OCI-LY7 (cell line): Measurements from ENCODE around the gene FOXP1. TPM values are rescaled to one million over a fixed set of nuclear protein-coding genes. Genes with fewer than 3 reads are reported as not detected.

Experiments used
- BruUV-seq: library from RNA; stranded (reverse); fragments of 400-500 nt; replicated peaks from 2 replicates; lab custom pipeline; 2021; lab: Mats Ljungman, UMichigan
- CTCF ChIA-PET: fragments of 300-600 bp; sonication (Branson Sonifier 250); formaldehyde crosslinking; loops from one replicate; lab custom pipeline; 2022; ENCODE audit warnings: antibody characterized with exemption; ENCODE audit not compliant: unreplicated experiment; lab: Charles Lee
- POLR2A ChIA-PET: fragments of 300-600 bp; sonication (Branson Sonifier 250); formaldehyde crosslinking; loops from one replicate; lab custom pipeline; 2022; ENCODE audit warnings: antibody characterized with exemption; lab: Charles Lee
- DNase-seq: peaks from one replicate; pipeline ENCODE4 v3.0.0-alpha.2; 2015; ENCODE audit warnings: low spot score
- H2AFZ ChIP-seq: fragments of 200-600 bp; sonication (generic), shearing (Covaris generic); 2 replicates; pipeline ENCODE4 v1.6.1; 2014; ENCODE audit warnings: mild to moderate bottlenecking, antibody characterized with exemption, low read length, moderate library complexity
- H3K27ac ChIP-seq: fragments of 200-600 bp; sonication (generic); 2 replicates; pipeline ENCODE4 v1.5.1; 2014; ENCODE audit warnings: mixed run types, low read depth, mild to moderate bottlenecking, moderate library complexity, low read length, inconsistent platforms; ENCODE audit not compliant: poor library complexity, severe bottlenecking
- H3K36me3 ChIP-seq: fragments of 200-600 bp; sonication (generic); 2 replicates; pipeline ENCODE4 v1.6.1; 2014; ENCODE audit warnings: mild to moderate bottlenecking, antibody characterized with exemption, low read length, moderate library complexity, mixed read lengths; ENCODE audit not compliant: insufficient read depth
- H3K4me1 ChIP-seq: fragments of 200-600 bp; sonication (generic); 2 replicates; pipeline ENCODE4 v1.5.1; 2014; ENCODE audit warnings: mild to moderate bottlenecking, low read length; ENCODE audit not compliant: insufficient read depth, poor library complexity, severe bottlenecking
- H3K4me2 ChIP-seq: fragments of 200-600 bp; sonication (generic); 2 replicates; pipeline ENCODE4 v1.6.1; 2014; ENCODE audit warnings: mild to moderate bottlenecking, low read length
- H3K4me3 ChIP-seq: fragments of 200-600 bp; sonication (generic); 2 replicates; pipeline ENCODE4 v1.5.1; 2014; ENCODE audit warnings: mild to moderate bottlenecking, low read depth, low read length; ENCODE audit not compliant: poor library complexity, severe bottlenecking
- H3K79me2 ChIP-seq: fragments of 200-600 bp; sonication (generic); 2 replicates; pipeline ENCODE4 v1.6.1; 2016; ENCODE audit warnings: low read depth, mild to moderate bottlenecking, low read length, moderate library complexity, mixed read lengths; ENCODE audit not compliant: insufficient read depth
- H3K9me2 ChIP-seq: fragments of 200-600 bp; sonication (generic); 2 replicates; pipeline ENCODE4 v1.6.1; 2016; ENCODE audit warnings: mild to moderate bottlenecking, low read length, mixed read lengths; ENCODE audit not compliant: insufficient read depth
- H3K9me3 ChIP-seq: fragments of 200-600 bp; sonication (generic); 2 replicates; pipeline ENCODE4 v1.6.1; 2014; ENCODE audit warnings: mild to moderate bottlenecking, mixed run types, low read length, mixed read lengths
- H4K20me1 ChIP-seq: fragments of 200-600 bp; sonication (generic); 2 replicates; pipeline ENCODE4 v1.6.1; 2014; ENCODE audit warnings: mild to moderate bottlenecking, antibody characterized with exemption, low read length, moderate library complexity, mixed read lengths; ENCODE audit not compliant: insufficient read depth
- EZH2phosphoT487 ChIP-seq: fragments of 200-600 bp; sonication (generic); IDR thresholded peaks from 2 replicates; pipeline ENCODE4 v1.6.1; 2018; ENCODE audit warnings: low read depth, borderline replicate concordance, mild to moderate bottlenecking, mixed run types, antibody characterized with exemption, low read length, moderate library complexity, mixed read lengths
- intact Hi-C: fragments of 100-400 bp; cut with micrococcal nuclease; formaldehyde crosslinking; loops from one replicate; pipeline ENCODE4 v1.10.0; 2022; ENCODE audit not compliant: unreplicated experiment
- total RNA-seq, 2 experiments: library from RNA; depleted of rRNA in 1 of 2; stranded (reverse); fragments of >200 nt in 1 of 2; shearing (Covaris generic) in 1 of 2; gene quantifications; 2 replicates each; pipeline ENCODE4 v1.2.3, GENCODE V29; 2014 to 2022
- TF ChIP-seq, protein P1 (sequence below): fragments of 200-600 bp; sonication (generic); conservative IDR thresholded peaks from 2 replicates; pipeline ENCODE4 v1.5.1; 2014; ENCODE audit warnings: mild to moderate bottlenecking, antibody characterized with exemption, low read length, moderate library complexity, mixed read lengths

Gene FOXP1
- total RNA-seq, 2 experiments from 2014 or later, result 87.3 to 151 TPM

DNA sequence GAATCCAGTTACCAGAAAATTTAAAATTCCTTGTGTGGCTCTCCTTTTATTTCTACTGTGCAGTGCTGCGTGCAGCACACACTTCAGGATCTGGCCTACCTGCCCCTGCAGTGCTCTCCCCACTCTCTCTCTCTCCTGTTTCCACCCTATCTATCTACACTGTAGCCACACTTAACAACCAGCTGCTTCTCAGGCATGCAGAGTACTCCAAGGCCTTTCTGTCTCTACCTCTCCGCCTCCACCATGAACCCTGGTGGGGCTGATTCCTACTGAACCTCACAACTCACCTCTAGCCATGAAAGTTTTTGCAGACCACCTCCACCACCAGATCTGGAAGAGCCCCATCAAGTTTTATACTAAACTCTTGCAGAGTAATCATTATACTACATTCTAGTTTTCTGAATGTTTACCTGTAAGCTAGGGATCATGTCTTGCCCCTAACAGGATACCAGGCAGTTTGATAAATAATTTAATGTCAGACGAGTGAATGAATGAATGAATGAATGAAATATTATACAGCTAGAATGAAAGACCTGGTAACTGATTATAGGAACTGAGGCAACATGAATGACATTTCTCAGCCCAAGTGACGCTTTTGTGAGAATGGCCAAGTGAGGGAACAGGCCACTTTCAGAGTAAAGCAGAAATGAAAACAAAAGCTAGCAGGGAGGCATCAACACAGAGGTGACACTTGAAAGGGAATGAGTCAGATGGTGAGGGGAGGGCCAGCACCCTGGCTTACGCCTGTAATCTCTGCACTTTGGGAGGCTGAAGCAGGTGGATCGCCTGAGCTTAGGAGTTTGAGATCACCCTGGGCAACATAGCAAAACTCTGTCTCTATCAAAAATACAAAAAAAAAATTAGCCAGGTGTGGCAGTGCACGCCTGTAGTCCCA, 363.5 kb downstream of the FOXP1 start:
- DNase-seq, result no peak
- Histone ChIP-seq H3K4me3 (no peak overlapping the region), H3K9me3 (no peaks in the 10 kb centered on the region), H3K4me2 (no peak overlapping the region), H3K36me3 (no peaks in the 10 kb centered on the region), H4K20me1 (0 out of 2 replicates have a peak, but pooled peaks cover 4% of the 10 kb centered on the region), H3K4me1 (peaks cover 14% of the 10 kb centered on the region), H2AFZ (no peak overlapping the region), H3K79me2 (no peaks in the 10 kb centered on the region), H3K9me2 (no peaks in the 10 kb centered on the region), H3K27ac (no peak overlapping the region)
- TF ChIP-seq, protein P1, sequence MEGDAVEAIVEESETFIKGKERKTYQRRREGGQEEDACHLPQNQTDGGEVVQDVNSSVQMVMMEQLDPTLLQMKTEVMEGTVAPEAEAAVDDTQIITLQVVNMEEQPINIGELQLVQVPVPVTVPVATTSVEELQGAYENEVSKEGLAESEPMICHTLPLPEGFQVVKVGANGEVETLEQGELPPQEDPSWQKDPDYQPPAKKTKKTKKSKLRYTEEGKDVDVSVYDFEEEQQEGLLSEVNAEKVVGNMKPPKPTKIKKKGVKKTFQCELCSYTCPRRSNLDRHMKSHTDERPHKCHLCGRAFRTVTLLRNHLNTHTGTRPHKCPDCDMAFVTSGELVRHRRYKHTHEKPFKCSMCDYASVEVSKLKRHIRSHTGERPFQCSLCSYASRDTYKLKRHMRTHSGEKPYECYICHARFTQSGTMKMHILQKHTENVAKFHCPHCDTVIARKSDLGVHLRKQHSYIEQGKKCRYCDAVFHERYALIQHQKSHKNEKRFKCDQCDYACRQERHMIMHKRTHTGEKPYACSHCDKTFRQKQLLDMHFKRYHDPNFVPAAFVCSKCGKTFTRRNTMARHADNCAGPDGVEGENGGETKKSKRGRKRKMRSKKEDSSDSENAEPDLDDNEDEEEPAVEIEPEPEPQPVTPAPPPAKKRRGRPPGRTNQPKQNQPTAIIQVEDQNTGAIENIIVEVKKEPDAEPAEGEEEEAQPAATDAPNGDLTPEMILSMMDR, result no peak
- TF ChIP-seq EZH2phosphoT487, result no peak
- BruUV-seq, result no TSS peak
- POLR2A ChIA-PET, result no interaction called here
- intact Hi-C loops, result no loop called here
- CTCF ChIA-PET, result no interaction called here

DNA sequence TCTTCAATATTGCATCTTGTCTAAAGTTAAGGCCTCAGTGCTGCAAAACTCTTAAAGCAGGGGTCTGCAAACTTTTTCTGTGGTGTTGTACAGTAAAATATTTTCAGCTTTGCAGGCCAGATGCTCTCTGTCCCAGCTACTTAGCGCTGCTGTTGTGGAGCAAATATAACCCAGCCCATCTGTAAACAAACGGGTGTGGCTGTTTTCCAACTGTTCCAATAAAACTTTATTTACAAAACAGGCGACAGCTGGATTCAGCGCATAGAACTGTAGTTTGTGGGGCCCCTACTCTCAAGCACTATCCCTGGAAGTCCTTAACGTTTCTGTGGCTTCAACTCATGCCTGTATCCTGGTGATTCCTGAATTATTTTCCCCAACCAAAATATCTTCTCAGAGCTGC, 365.0 kb downstream of the FOXP1 start:
- Histone ChIP-seq H3K36me3 (no peaks in the 10 kb centered on the region), H3K9me2 (no peaks in the 10 kb centered on the region), H3K9me3 (no peaks in the 10 kb centered on the region), H3K4me2 (no peak overlapping the region), H3K27ac (no peak overlapping the region), H3K79me2 (no peaks in the 10 kb centered on the region), H2AFZ (no peak overlapping the region), H4K20me1 (0 out of 2 replicates have a peak, but pooled peaks cover 4% of the 10 kb centered on the region), H3K4me3 (no peak overlapping the region), H3K4me1 (peaks cover 16% of the 10 kb centered on the region)
- no TSS peak for BruUV-seq
- no peak for DNase-seq
- no peak for TF ChIP-seq EZH2phosphoT487
- TF ChIP-seq, protein P1, result no peak
- CTCF ChIA-PET, result no interaction called here
- intact Hi-C loops, result no loop called here
- POLR2A ChIA-PET, result no interaction called here
